Astrocyte of the cerebellum (primary cell): ENCODE measurements around the gene KCNJ6.
"Not testable (repeated sequence)": the region's sequence is repeated elsewhere in the genome, so short reads cannot be mapped to it uniquely, and the experiment has no call there.

ENCODE experiments used
- DNase-seq: peaks from one replicate; pipeline ENCODE4 v3.0.0-alpha.2; 2011; ENCODE audit warnings: low read depth
- H3K4me3 ChIP-seq: 2 replicates; pipeline ENCODE4 v1.5.1; 2011; ENCODE audit warnings: mild to moderate bottlenecking, low read depth, low read length, moderate library complexity
- in situ Hi-C: cut with HindIII; loops from 2 replicates; pipeline ENCODE4 v1.10.0; 2017; ENCODE audit warnings: low sequenced_read_pairs
- TF ChIP-seq, protein P1 (sequence below): IDR thresholded peaks from 2 replicates; pipeline ENCODE4 v1.5.1; 2012; ENCODE audit warnings: low read length, low read depth, moderate library complexity, mild to moderate bottlenecking; ENCODE audit errors: missing control alignments

The KCNJ6 gene

DNA sequence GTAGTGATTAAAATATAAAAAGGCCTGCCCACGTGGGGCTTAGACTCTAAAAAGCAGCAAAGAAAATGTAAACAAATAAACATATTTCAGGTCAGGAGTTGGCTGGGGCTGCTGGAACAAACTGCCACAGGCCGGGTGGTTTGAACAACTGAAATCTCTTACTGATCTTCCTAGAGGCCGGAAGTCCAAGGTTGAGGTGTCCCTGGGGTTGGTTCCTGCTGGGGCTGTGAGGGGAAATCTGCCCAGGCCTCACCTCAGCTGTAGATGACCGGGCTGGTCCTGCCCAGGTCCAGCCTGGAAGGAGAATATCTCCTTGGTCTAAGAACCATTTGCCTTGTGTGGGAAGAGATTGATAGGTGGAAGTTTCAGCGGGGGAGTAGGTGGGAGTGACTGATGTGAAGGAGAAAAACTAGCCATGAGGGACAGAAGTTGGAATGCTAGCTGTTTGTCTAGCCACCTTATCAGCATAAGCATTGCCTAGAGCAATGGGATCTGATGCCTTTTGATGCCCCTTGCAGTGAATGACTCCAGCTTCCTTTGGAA lies 328.6 kb downstream of the KCNJ6 start:
- DNase-seq = no peak
- TF ChIP-seq, protein P1, sequence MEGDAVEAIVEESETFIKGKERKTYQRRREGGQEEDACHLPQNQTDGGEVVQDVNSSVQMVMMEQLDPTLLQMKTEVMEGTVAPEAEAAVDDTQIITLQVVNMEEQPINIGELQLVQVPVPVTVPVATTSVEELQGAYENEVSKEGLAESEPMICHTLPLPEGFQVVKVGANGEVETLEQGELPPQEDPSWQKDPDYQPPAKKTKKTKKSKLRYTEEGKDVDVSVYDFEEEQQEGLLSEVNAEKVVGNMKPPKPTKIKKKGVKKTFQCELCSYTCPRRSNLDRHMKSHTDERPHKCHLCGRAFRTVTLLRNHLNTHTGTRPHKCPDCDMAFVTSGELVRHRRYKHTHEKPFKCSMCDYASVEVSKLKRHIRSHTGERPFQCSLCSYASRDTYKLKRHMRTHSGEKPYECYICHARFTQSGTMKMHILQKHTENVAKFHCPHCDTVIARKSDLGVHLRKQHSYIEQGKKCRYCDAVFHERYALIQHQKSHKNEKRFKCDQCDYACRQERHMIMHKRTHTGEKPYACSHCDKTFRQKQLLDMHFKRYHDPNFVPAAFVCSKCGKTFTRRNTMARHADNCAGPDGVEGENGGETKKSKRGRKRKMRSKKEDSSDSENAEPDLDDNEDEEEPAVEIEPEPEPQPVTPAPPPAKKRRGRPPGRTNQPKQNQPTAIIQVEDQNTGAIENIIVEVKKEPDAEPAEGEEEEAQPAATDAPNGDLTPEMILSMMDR = no peak
- no peak overlapping the region for H3K4me3 ChIP-seq
- in situ Hi-C loops = no loop called here

DNA sequence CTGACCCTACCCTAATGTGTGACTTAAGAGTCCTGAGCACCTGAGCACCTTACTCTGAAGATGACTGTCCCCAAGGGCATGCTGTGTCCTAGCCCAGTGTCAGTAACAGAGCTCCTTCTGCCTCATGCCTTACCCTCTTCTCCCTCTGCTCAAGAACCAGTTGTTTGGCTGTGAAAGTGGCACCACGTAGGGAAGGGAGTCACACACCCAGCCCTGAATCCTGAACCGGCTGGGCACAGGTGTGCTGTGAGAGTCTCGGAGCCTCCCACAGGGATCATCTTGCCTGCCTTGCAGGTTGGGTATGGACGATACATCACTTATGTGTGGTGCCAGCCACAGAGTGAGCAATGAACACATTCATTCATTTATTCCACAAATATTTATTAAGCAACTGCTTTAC lies 329.1 kb downstream of the KCNJ6 start:
- no peak for DNase-seq
- no peak overlapping the region for H3K4me3 ChIP-seq
- in situ Hi-C loops = no loop called here
- TF ChIP-seq, protein P1 = no peak

DNA sequence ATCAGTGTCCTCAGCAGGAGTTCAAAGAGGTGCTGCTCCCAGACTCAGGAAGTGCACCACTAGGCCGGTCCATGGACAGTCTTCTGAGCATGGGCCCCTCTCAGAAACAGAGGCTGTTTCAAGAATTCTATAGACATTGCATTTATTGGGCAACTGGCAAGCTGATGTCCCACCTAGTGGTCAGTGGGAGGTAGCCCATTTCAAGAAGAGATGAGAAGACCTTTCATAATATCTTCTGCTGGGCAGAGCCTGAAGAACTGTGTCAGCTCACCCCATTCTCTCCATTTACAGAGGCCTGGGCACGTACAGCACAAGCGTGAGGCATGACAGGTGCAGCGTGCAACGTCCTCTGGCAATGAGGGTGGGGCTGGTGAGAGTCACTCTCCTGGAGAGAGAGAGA lies 333.7 kb downstream of the KCNJ6 start:
- in situ Hi-C loops = no loop called here
- H3K4me3 ChIP-seq = no peak overlapping the region
- TF ChIP-seq, protein P1 = peak; percentile 86
- peak; percentile 49 for DNase-seq

DNA sequence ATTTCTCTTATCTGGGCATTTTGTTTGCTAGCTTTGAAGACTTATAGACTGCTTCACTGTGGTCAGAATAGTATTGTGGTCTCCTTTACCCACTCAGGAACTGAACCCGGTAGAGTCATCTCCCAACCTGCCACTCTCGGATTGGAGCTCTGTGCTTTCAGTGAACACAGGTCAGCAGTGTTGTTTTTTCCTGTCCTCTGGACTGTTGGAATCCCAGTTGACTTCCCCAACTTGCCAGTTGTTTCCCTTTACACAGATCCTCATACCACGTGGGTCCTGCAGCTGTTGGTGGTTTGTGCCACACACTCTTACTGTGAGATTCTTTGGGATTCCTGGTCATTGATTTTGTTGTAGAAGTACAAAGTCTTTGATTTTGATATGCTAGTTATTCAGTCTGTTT lies 335.6 kb downstream of the KCNJ6 start:
- TF ChIP-seq, protein P1 = no peak
- H3K4me3 ChIP-seq = no peak overlapping the region
- no peak for DNase-seq
- in situ Hi-C loops = no loop called here

DNA sequence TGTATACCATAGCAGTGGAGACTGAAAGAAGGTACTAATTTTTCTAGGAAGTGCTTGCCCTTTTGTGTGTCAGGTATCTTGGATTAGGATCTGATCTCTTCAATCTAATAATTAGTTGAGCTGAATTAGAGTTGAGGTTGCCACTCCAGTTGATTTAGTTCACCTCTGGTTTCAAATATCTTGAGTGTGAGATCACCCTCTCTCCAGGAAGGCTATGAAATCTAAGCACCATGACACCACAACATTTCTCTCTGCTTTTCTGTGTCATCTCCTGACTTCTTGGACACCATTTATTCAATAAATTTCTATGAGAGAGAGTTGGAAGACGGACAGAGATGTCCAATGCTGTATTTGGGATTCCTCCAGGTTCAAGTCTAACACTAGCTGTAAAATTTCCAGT lies 336.9 kb downstream of the KCNJ6 start:
- in situ Hi-C loops = loop anchor here (5.0 kb wide), 1 partner anchor 202 kb away; no protein-coding TSS in a partner anchor
- TF ChIP-seq, protein P1 = no peak
- DNase-seq = no peak
- no peak overlapping the region for H3K4me3 ChIP-seq

DNA sequence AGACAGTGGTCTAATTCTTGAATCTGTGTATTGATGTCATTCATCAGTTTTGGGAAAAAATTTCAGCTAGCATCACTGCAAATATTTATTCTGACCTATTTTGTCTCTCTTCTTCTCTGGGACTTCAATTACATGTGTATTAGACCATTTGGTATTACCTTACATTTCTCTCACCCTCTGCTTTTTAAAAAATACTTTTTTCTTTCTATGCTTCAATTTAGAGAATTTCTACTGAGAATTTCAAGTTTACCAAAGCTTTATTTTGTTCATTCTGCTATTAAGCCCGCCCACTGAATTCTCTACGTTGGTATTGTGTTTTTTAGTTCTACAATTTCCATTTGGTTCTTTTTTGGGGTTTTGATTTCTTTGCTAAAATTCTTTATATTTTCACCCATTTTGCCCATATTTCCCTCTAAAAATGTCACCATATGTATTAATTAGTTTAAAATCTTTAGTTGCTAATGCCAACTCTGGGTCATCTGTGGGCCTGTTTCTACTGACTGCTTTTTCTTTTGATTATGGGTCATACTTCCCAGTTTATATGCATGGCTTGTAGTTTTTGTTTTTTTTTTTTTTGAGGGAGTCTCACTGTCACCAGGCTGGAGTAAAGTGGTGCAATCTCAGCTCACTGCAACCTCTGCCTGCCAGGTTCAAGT lies 337.7 kb downstream of the KCNJ6 start:
- no peak overlapping the region for H3K4me3 ChIP-seq
- no peak for DNase-seq
- in situ Hi-C loops = loop anchor here (5.0 kb wide), 1 partner anchor 201 kb away; no protein-coding TSS in a partner anchor
- TF ChIP-seq, protein P1 = no peak

DNA sequence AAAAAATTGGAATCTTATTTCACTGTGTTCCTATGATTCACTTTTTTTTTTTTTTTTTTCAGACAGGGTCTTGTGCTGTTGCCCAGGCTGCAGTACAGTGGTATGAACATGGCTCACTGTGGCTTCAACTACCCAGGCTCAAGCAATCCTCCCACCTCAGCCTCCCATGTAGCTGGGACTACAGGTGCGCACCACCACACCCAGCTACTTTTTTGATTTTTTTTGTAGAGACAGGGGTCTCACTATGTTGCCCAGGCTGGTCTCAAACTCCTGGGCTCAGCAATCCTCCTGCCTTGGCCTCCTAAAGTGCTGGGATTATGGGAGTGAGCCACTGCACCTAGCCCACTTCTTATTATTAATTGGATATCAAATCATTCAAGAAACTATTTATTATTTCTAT lies 339.3 kb downstream of the KCNJ6 start:
- not testable (repeated sequence) for H3K4me3 ChIP-seq, DNase-seq
- in situ Hi-C loops = loop anchor here (5.0 kb wide), 1 partner anchor 200 kb away; no protein-coding TSS in a partner anchor
